DMS79 treated with DMSO at 0.1 percent for 48 hours (cell line): ENCODE data around the gene ANK3.

Experiments
- DNase-seq: peaks from one replicate; lab custom pipeline; 2025; lab: John Stamatoyannopoulos, UW

The ANK3 gene

GRCh38 chr10:59977486-59977885, 412.2 kb downstream of the ANK3 start:
- DNase-seq: no peak

DNA sequence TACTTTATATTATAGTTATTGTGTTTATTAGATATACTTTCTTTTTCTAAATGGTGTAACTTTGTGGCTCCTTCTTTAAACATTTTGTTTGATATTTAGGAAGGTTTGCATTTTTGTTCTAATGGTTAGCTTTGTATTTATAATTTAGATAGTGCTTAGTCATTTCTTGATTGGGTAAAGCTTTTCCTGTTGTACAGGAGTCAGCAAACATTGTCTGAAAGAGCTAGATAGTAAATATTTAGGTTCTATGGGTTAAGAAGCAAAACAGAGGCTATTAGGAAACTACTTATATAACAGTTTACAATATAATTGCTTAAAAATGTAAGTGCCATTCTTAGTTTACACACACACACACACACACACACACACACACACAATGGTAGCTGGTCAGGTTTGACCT, 412.8 kb downstream of the ANK3 start:
- no peak for DNase-seq
